Stimulated activated memory B cell treated with anti-CD40 and anti-IgM and Interleukin-4, amounts not matched to agents 10 μg/mL and 1 μg/mL and 100 μg/mL, for 72 hours (primary cell): ENCODE results near the gene SLC6A2.
"Not testable (repeated sequence)": the region's sequence is repeated elsewhere in the genome, so short reads cannot be mapped to it uniquely, and the experiment has no call there.

Experiments
- ATAC-seq: fragments of 150-1000 bp; cut with Tn5 transposase; 2 replicates; pipeline ENCODE4 v1.10.0; 2021
- H3K27ac Mint-ChIP-seq: one replicate; pipeline ENCODE4 v1.8.0; 2022; ENCODE audit warnings: mild to moderate bottlenecking, mixed read lengths
- H3K27me3 Mint-ChIP-seq: one replicate; pipeline ENCODE4 v1.8.0; 2022; ENCODE audit warnings: mixed read lengths
- H3K36me3 Mint-ChIP-seq: one replicate; pipeline ENCODE4 v1.8.0; 2022; ENCODE audit warnings: mixed read lengths
- H3K4me1 Mint-ChIP-seq: one replicate; pipeline ENCODE4 v1.8.0; 2022; ENCODE audit warnings: mixed read lengths
- H3K4me3 Mint-ChIP-seq: one replicate; pipeline ENCODE4 v1.8.0; 2022; ENCODE audit warnings: mild to moderate bottlenecking, moderate library complexity, mixed read lengths
- H3K9me3 Mint-ChIP-seq: one replicate; pipeline ENCODE4 v1.8.0; 2022; ENCODE audit warnings: mixed read lengths

Gene SLC6A2

GRCh38 chr16:55746081-55746480 is 90.3 kb downstream of the SLC6A2 start:
- H3K27me3 Mint-ChIP-seq, result peaks cover 42% of the 10 kb centered on the region
- no peaks in the 10 kb centered on the region for H3K4me1 Mint-ChIP-seq
- H3K4me3 Mint-ChIP-seq, result no peak overlapping the region
- no peaks in the 10 kb centered on the region for H3K36me3 Mint-ChIP-seq
- no peak overlapping the region for H3K27ac Mint-ChIP-seq
- ATAC-seq, result no peak
- no peaks in the 10 kb centered on the region for H3K9me3 Mint-ChIP-seq

GRCh38 chr16:55747785-55748184 is 92.0 kb downstream of the SLC6A2 start:
- no peaks in the 10 kb centered on the region for H3K36me3 Mint-ChIP-seq

GRCh38 chr16:55752465-55753144 is 96.8 kb downstream of the SLC6A2 start:
- H3K27ac Mint-ChIP-seq, result peak overlapping the region; percentile 65
- peaks cover 14% of the 10 kb centered on the region for H3K4me1 Mint-ChIP-seq
- not testable (repeated sequence) for ATAC-seq, H3K27me3 Mint-ChIP-seq, H3K36me3 Mint-ChIP-seq, H3K4me3 Mint-ChIP-seq
- H3K9me3 Mint-ChIP-seq, result peaks cover 12% of the 10 kb centered on the region

More at GRCh38 chr16:55747785-55748184, 92.0 kb downstream of the SLC6A2 start:
- H3K4me3 Mint-ChIP-seq, result no peak overlapping the region
- H3K27ac Mint-ChIP-seq, result no peak overlapping the region
- H3K4me1 Mint-ChIP-seq, result no peaks in the 10 kb centered on the region
- peaks cover 35% of the 10 kb centered on the region for H3K27me3 Mint-ChIP-seq
- no peak for ATAC-seq
- H3K9me3 Mint-ChIP-seq, result peaks cover 8% of the 10 kb centered on the region

- not testable (repeated sequence) for H3K27me3 Mint-ChIP-seq, H3K36me3 Mint-ChIP-seq, ATAC-seq, H3K4me3 Mint-ChIP-seq
- peaks cover 12% of the 10 kb centered on the region for H3K9me3 Mint-ChIP-seq
- H3K4me1 Mint-ChIP-seq, result peaks cover 20% of the 10 kb centered on the region
- peak overlapping the region; percentile 65 for H3K27ac Mint-ChIP-seq
Measured at GRCh38 chr16:55753145-55753631, 97.4 kb downstream of the SLC6A2 start.
